BE2C (cell line): ENCODE measurements around the gene DNAH7.

Experiments used
- DNase-seq: peaks from one replicate; pipeline ENCODE4 v3.0.0-alpha.2; 2020
- H3K27me3 ChIP-seq: fragments of 250-450 bp; sonication (Bioruptor Pico); 2 replicates; pipeline ENCODE4 v1.5.1; 2020; ENCODE audit warnings: mild to moderate bottlenecking
- H3K36me3 ChIP-seq: fragments of 250-450 bp; sonication (Bioruptor Pico); 2 replicates; pipeline ENCODE4 v1.5.1; 2020; ENCODE audit warnings: mild to moderate bottlenecking
- H3K4me1 ChIP-seq: fragments of 250-450 bp; sonication (Bioruptor Pico); 2 replicates; pipeline ENCODE4 v1.5.1; 2020
- H3K4me3 ChIP-seq: 2 replicates; pipeline ENCODE4 v1.5.1; 2011; ENCODE audit warnings: low read depth, low read length
- H3K9me3 ChIP-seq: fragments of 250-450 bp; sonication (Bioruptor Pico); 2 replicates; pipeline ENCODE4 v1.5.1; 2020
- CTCF ChIP-seq: IDR thresholded peaks from 2 replicates; pipeline ENCODE4 v1.5.1; 2012; ENCODE audit warnings: mild to moderate bottlenecking, low read depth, low read length

Gene DNAH7

DNA sequence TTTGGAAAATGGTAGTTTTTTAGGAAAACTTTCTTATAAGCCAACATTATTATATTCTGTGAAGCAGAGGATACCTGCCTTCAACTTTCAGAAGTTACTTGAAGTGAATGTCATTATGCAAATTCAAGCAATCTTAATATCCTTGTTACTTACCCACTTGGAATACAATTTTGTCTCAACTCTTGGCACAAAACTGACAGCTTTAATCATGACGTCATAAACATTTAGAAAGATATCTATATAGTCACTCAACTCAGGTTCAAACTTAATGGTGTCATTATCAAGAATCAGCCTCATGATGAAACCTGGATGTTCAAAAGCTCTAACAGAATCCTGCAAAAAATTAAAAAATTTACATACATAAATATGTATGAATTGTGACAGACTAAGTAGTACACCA, 68.1 kb downstream of the DNAH7 start:
- no peak for DNase-seq
- no peak overlapping the region for H3K4me3 ChIP-seq
- no peaks in the 10 kb centered on the region for H3K36me3 ChIP-seq
- H3K4me1 ChIP-seq: no peaks in the 10 kb centered on the region
- no peak for TF ChIP-seq CTCF
- H3K27me3 ChIP-seq: no peaks in the 10 kb centered on the region
- H3K9me3 ChIP-seq: no peaks in the 10 kb centered on the region

DNA sequence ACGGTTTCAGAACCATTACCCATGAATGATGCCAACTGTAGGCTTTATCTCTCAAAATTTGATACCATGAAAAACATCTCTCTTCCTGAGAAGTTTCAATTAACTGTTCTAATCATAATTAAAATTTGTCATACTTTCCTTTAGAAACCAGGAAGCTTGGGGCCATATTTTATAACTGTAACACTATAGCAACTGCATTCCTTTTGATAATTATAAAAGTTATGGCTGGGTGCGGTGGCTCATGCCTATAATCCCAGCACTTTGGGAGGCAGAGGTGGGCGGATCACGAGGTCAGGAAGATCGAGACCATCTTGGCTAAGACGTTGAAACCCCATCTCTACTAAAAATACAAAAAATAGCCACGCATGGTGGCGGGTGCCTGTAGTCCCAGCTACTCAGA, 70.6 kb downstream of the DNAH7 start:
- no peak for DNase-seq
- TF ChIP-seq CTCF: no peak
- Histone ChIP-seq H3K27me3 (no peaks in the 10 kb centered on the region), H3K4me1 (no peaks in the 10 kb centered on the region), H3K9me3 (no peaks in the 10 kb centered on the region), H3K36me3 (no peaks in the 10 kb centered on the region), H3K4me3 (no peak overlapping the region)

DNA sequence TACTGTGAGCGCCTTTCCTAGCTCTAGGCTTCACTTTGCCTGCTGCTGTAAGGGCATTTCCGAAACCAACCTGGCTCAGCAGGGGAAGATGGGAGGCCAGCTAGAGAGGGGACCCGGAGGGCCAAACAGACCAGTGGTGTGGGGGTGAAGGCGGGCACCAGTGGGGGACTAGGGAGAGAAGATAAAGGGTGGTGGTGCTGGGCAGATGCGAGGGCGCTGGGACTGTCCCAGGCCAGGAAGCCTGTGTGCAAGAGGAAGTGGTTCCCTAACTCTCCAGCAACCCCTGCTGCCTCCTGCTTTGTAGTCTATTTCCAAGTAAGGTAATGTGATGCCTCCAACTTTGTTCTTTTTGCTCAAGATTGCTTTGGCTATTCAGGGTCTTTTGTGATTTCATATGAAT, 73.1 kb downstream of the DNAH7 start:
- no peak for DNase-seq

GRCh38 chr2:195993623-195994022, 75.0 kb downstream of the DNAH7 start:
- no peaks in the 10 kb centered on the region for H3K9me3 ChIP-seq
- no peaks in the 10 kb centered on the region for H3K4me1 ChIP-seq
- H3K27me3 ChIP-seq: no peaks in the 10 kb centered on the region
- DNase-seq: no peak
- no peak overlapping the region for H3K4me3 ChIP-seq
- H3K36me3 ChIP-seq: no peaks in the 10 kb centered on the region
- no peak for TF ChIP-seq CTCF

More for the DNA sequence above, 73.1 kb downstream of the DNAH7 start:
- H3K27me3 ChIP-seq: no peaks in the 10 kb centered on the region
- TF ChIP-seq CTCF: no peak
- no peaks in the 10 kb centered on the region for H3K36me3 ChIP-seq
- H3K4me1 ChIP-seq: no peaks in the 10 kb centered on the region
- no peak overlapping the region for H3K4me3 ChIP-seq
- no peaks in the 10 kb centered on the region for H3K9me3 ChIP-seq

DNA sequence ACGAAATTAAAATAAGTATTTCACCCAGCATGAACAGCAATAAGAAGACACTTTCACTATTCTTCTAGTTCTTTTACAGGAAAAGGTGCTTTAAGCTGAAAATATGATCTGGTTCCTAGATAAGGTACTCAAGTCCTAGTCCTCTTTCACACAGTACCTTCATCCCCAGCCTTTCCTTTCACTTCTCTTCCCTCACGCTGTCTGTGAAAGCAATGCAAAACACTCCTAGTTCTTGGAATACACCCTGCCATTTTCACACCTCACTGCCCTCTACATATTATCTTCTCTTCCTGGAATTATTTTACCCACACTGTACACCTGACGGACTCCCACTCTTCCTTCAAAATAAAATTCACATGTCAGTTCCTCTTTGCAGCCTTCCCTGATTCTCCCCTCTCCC, 82.9 kb downstream of the DNAH7 start:
- TF ChIP-seq CTCF: no peak
- no peak for DNase-seq
- H3K4me1 ChIP-seq: no peaks in the 10 kb centered on the region
- H3K4me3 ChIP-seq: no peak overlapping the region
- no peaks in the 10 kb centered on the region for H3K27me3 ChIP-seq
- H3K36me3 ChIP-seq: no peaks in the 10 kb centered on the region
- H3K9me3 ChIP-seq: no peaks in the 10 kb centered on the region

DNA sequence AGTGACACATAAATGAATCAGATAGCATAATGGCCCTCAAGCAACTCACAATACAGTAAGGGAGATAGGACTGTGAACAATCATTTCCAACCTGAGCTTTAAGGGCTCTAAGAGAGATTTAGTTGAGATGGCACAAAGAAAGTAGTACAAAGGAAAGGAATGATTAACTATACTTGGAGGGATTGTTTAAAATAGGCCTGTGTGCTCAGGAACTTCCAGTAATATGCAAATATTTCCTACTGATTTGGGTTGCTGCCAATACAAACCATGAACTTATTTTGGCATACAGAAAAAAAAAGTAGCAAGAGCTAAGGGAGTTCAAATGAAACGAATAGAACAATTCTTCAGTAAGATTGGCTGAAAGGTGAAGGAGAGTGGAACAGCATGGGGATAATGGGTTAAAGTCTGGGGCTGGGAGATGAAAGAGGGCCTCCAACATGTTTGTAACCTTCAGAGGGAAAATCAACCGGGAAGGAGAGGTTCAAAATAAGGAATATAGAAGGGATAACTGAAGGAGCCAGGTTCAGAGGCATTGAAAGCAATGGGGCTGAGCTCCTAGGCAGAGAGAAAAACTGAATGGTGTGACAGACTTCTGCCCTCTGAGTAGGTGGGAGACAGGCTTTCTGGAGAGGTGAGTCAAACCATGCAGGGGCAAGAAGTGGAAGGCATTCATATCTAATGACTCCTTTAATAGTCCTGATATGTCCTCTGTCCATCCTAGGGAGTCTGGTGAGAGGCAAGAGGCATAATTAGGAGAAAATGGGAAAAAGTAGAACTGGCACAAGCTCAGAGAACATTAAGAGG, 83.5 kb downstream of the DNAH7 start:
- no peak overlapping the region for H3K4me3 ChIP-seq
- no peaks in the 10 kb centered on the region for H3K36me3 ChIP-seq
- DNase-seq: no peak
- no peaks in the 10 kb centered on the region for H3K4me1 ChIP-seq
- no peaks in the 10 kb centered on the region for H3K9me3 ChIP-seq
- no peak for TF ChIP-seq CTCF
- H3K27me3 ChIP-seq: no peaks in the 10 kb centered on the region
